HEK293 (cell line): Measurements from ENCODE around the gene EXOC3.

ENCODE experiments used
- CTCF ChIA-PET: fragments of 350-600 bp; formaldehyde crosslinking; extraction: SDS; loops from one replicate; lab custom pipeline; 2021; ENCODE audit warnings: antibody characterized with exemption; lab: Yijun Ruan, JAX
- POLR2A ChIA-PET: fragments of 300-600 bp; formaldehyde crosslinking; extraction: SDS; loops from one replicate; lab custom pipeline; 2020; ENCODE audit warnings: antibody characterized with exemption, inconsistent platforms; lab: Yijun Ruan, JAX
- H3K27ac ChIP-seq: fragments of 200-500 bp; sonication (Bioruptor generic); 2 replicates; pipeline ENCODE4 v1.5.1; 2014; ENCODE audit warnings: low read depth, low read length, control low read depth, inconsistent platforms; ENCODE audit errors: extremely low read depth
- H3K36me3 ChIP-seq, 2 experiments: fragments of 200-500 bp in 1 of 2; sonication (Bioruptor generic) in 1 of 2; 1 replicate in 1 of 2; 2 replicates in 1 of 2; pipeline ENCODE4 v1.5.1; 2014 to 2017; ENCODE audit warnings: inconsistent platforms in 2 of 2, low read length in 2 of 2; ENCODE audit not compliant: control insufficient read depth in 2 of 2, insufficient read depth in 1 of 2
- H3K4me1 ChIP-seq: fragments of 200-500 bp; sonication (Bioruptor generic); 2 replicates; pipeline ENCODE4 v1.5.1; 2014; ENCODE audit warnings: mild to moderate bottlenecking, low read length, inconsistent platforms; ENCODE audit not compliant: control insufficient read depth, insufficient read depth
- H3K4me3 ChIP-seq: 2 replicates; pipeline ENCODE4 v1.5.1; 2011; ENCODE audit warnings: low read depth, mild to moderate bottlenecking, control low read depth, low read length, moderate library complexity
- H3K9me3 ChIP-seq: fragments of 200-500 bp; sonication (Bioruptor generic); 2 replicates; pipeline ENCODE4 v1.5.1; 2014; ENCODE audit warnings: low read depth, low read length, inconsistent platforms; ENCODE audit not compliant: control insufficient read depth, insufficient read depth
- BCL11A ChIP-seq: fragments of 450-650 bp; formaldehyde crosslinking; IDR thresholded peaks from 2 replicates; pipeline ENCODE4 v1.5.1; 2016; ENCODE audit warnings: low read depth, missing biosample characterization, missing genetic modification characterization
- GLIS2 ChIP-seq: fragments of 450-650 bp; formaldehyde crosslinking; IDR thresholded peaks from 2 replicates; pipeline ENCODE4 v1.5.1; 2016; ENCODE audit warnings: missing biosample characterization, missing genetic modification characterization
- PRDM1 ChIP-seq: fragments of 450-650 bp; formaldehyde crosslinking; IDR thresholded peaks from 2 replicates; pipeline ENCODE4; 2016; ENCODE audit warnings: missing biosample characterization, missing genetic modification characterization
- RBAK ChIP-seq: fragments of 450-650 bp; formaldehyde crosslinking; IDR thresholded peaks from 2 replicates; pipeline ENCODE4 v1.5.1; 2016; ENCODE audit warnings: missing biosample characterization, missing genetic modification characterization
- SP7 ChIP-seq: fragments of 450-650 bp; formaldehyde crosslinking; IDR thresholded peaks from 2 replicates; pipeline ENCODE4 v1.5.1; 2016; ENCODE audit warnings: missing biosample characterization, missing genetic modification characterization
- ZBTB48 ChIP-seq: fragments of 450-650 bp; formaldehyde crosslinking; IDR thresholded peaks from 2 replicates; pipeline ENCODE4 v1.5.1; 2016; ENCODE audit warnings: missing biosample characterization, missing genetic modification characterization
- ZNF16 ChIP-seq: fragments of 450-650 bp; formaldehyde crosslinking; IDR thresholded peaks from 2 replicates; pipeline ENCODE4 v1.5.1; 2016; ENCODE audit warnings: low read depth, missing biosample characterization, missing genetic modification characterization
- ZNF24 ChIP-seq: fragments of 450-650 bp; formaldehyde crosslinking; IDR thresholded peaks from 2 replicates; pipeline ENCODE4 v1.5.1; 2016; ENCODE audit warnings: missing biosample characterization, missing genetic modification characterization
- ZNF404 ChIP-seq: fragments of 450-650 bp; formaldehyde crosslinking; IDR thresholded peaks from 2 replicates; pipeline ENCODE4 v1.5.1; 2017; ENCODE audit warnings: missing biosample characterization, missing genetic modification characterization
- ZNF561 ChIP-seq: fragments of 450-650 bp; IDR thresholded peaks from 2 replicates; pipeline ENCODE4 v1.5.1; 2018; ENCODE audit warnings: missing biosample characterization, missing genetic modification characterization, borderline replicate concordance
- ZNF654 ChIP-seq: fragments of 450-650 bp; formaldehyde crosslinking; IDR thresholded peaks from 2 replicates; pipeline ENCODE4 v1.5.1; 2016; ENCODE audit warnings: low read depth, missing biosample characterization, missing genetic modification characterization
- ZNF830 ChIP-seq: fragments of 450-650 bp; IDR thresholded peaks from 2 replicates; pipeline ENCODE4 v1.5.0; 2018; ENCODE audit warnings: missing biosample characterization, missing genetic modification characterization, low read depth, mild to moderate bottlenecking, moderate library complexity
- ZXDB ChIP-seq: fragments of 450-650 bp; formaldehyde crosslinking; IDR thresholded peaks from 2 replicates; pipeline ENCODE4 v1.5.1; 2016; ENCODE audit warnings: missing biosample characterization, missing genetic modification characterization
- TF ChIP-seq, protein P1 (sequence below): fragments of 450-650 bp; formaldehyde crosslinking; IDR thresholded peaks from 2 replicates; pipeline ENCODE4 v1.5.1; 2017; ENCODE audit warnings: missing biosample characterization, missing genetic modification characterization
- TF ChIP-seq, protein P2 (sequence below): fragments of 450-650 bp; formaldehyde crosslinking; IDR thresholded peaks from 2 replicates; pipeline ENCODE4 v1.5.1; 2016; ENCODE audit warnings: missing biosample characterization, missing genetic modification characterization
- TF ChIP-seq, protein P3 (sequence below): fragments of 450-650 bp; formaldehyde crosslinking; optimal IDR thresholded peaks from 2 replicates; pipeline ENCODE3; 2016; ENCODE audit warnings: missing biosample characterization, mild to moderate bottlenecking, missing genetic modification characterization
- TF ChIP-seq, protein P4 (sequence below): IDR thresholded peaks from 2 replicates; pipeline ENCODE4 v1.6.1; 2011; ENCODE audit warnings: mild to moderate bottlenecking, low read depth, low read length, borderline replicate concordance
- TF ChIP-seq, protein P5 (sequence below): fragments of 450-650 bp; formaldehyde crosslinking; conservative IDR thresholded peaks from 2 replicates; pipeline ENCODE4 v1.5.1; 2016; ENCODE audit warnings: low read depth, missing biosample characterization, missing genetic modification characterization

EXOC3 gene

DNA sequence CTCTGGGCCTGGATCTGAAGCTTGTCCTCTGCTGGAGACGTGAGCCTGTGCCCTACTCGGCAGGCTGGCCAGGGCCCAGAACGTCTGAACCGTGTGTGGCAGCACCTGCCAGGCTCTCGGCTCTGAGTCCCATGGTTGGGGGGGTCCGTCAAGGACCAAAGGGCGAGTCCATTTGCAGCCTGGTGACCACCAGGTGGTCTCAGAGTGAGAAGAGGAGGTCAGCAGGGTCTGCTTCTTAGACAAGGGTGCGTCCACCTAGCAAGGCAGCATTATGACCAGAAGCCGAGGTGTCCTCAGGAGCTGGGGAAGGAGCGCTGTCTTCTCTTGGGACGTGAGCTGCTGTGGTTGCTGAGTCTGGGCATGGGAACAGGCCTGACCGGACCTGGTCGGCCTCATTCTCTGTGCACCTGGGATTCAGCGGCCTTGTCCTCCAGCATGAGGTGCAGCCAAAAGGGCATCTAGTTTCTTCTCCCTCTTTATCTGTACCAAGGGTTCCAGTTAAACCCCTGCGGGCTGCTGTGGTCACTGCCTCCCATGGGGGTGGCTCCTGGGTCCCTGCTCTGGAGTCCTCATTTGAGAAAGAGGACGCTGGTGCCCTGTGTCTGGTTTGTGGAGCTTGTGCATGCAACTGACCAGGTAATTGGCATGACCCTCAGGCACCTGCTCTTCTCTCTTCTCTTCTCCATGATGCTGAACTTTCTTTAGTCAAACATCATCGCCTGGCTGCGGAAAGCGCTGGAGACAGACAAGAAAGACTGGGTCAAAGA, 14.4 kb downstream of the EXOC3 start:
- CTCF ChIA-PET = interaction anchor here (1.2 kb wide), 1 partner anchor 11 kb away, joined by 6 read pairs; no protein-coding TSS in a partner anchor
- no peaks in the 10 kb centered on the region for H3K4me1 ChIP-seq
- no peaks in the 10 kb centered on the region for H3K9me3 ChIP-seq
- POLR2A ChIA-PET = no interaction called here
- no peak overlapping the region for H3K27ac ChIP-seq
- TF ChIP-seq ZNF16 (no peak), ZNF830 (tag by site-specific recombination) (no peak), RBAK (tag by site-specific recombination) (no peak)
- TF ChIP-seq, protein P1, sequence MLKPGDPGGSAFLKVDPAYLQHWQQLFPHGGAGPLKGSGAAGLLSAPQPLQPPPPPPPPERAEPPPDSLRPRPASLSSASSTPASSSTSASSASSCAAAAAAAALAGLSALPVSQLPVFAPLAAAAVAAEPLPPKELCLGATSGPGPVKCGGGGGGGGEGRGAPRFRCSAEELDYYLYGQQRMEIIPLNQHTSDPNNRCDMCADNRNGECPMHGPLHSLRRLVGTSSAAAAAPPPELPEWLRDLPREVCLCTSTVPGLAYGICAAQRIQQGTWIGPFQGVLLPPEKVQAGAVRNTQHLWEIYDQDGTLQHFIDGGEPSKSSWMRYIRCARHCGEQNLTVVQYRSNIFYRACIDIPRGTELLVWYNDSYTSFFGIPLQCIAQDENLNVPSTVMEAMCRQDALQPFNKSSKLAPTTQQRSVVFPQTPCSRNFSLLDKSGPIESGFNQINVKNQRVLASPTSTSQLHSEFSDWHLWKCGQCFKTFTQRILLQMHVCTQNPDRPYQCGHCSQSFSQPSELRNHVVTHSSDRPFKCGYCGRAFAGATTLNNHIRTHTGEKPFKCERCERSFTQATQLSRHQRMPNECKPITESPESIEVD = no peak
- no peak overlapping the region for H3K4me3 ChIP-seq
- peaks cover 40 to 89% of the 10 kb centered on the region in 2 experiments for H3K36me3 ChIP-seq

DNA sequence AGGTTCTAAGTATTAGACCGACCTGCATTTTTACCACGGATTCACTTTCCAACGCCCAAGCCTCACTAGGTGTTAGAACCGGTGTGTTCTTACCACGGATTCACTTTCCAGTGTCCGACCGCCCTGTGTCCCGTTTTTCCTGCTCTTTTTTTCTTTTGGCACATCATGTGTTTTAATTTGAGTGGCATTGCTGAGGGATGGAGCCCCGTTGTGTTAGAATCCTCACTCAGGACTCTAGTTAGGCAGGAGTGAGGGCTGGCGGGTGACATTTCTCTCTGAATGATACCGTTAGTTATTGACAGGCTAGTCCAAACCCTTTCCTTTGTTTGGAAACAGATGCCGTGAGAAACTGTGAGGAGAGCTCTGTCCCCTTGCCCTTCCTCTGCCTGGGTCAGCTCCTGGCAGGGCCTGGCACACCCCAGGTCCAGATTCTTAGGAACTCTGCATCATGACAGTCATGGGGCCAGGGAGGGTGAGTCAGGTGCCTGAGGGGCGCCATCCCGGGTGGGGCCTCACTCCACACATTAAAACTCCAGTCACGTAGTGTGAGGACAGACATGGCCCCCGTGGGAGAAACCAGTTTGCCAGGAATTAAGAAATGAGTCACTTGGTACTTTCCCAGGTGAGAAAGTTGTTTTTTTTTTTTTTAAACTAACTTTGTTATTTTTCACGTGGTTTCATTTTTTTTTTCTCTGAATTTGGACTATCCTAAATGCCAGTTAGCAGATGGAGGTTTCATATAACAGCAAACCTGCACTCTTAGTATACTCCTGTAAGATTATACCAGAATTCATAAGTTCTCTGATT, 15.8 kb downstream of the EXOC3 start:
- H3K4me3 ChIP-seq = no peak overlapping the region
- no peak overlapping the region for H3K27ac ChIP-seq
- CTCF ChIA-PET = no interaction called here
- H3K9me3 ChIP-seq = no peaks in the 10 kb centered on the region
- POLR2A ChIA-PET = no interaction called here
- H3K4me1 ChIP-seq = no peaks in the 10 kb centered on the region
- TF ChIP-seq SP7 (tag by site-specific recombination) (no peak), ZXDB (no peak), GLIS2 (tag by site-specific recombination) (0 out of 2 replicates have a peak, but pooled peaks have one; percentile 12), PRDM1 (tag by site-specific recombination) (peak; percentile 46; the same call in 1 of the 2 replicates), ZNF404 (tag by site-specific recombination) (no peak), ZNF561 (no peak), ZNF24 (no peak)
- TF ChIP-seq, protein P2, sequence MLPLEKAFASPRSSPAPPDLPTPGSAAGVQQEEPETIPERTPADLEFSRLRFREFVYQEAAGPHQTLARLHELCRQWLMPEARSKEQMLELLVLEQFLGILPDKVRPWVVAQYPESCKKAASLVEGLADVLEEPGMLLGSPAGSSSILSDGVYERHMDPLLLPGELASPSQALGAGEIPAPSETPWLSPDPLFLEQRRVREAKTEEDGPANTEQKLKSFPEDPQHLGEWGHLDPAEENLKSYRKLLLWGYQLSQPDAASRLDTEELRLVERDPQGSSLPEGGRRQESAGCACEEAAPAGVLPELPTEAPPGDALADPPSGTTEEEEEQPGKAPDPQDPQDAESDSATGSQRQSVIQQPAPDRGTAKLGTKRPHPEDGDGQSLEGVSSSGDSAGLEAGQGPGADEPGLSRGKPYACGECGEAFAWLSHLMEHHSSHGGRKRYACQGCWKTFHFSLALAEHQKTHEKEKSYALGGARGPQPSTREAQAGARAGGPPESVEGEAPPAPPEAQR (tag by site-specific recombination) = no peak
- TF ChIP-seq, protein P3, sequence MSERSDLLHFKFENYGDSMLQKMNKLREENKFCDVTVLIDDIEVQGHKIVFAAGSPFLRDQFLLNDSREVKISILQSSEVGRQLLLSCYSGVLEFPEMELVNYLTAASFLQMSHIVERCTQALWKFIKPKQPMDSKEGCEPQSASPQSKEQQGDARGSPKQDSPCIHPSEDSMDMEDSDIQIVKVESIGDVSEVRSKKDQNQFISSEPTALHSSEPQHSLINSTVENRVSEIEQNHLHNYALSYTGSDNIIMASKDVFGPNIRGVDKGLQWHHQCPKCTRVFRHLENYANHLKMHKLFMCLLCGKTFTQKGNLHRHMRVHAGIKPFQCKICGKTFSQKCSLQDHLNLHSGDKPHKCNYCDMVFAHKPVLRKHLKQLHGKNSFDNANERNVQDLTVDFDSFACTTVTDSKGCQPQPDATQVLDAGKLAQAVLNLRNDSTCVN (tag by site-specific recombination) = no peak
- peaks cover 54 to 86% of the 10 kb centered on the region in 2 experiments for H3K36me3 ChIP-seq

DNA sequence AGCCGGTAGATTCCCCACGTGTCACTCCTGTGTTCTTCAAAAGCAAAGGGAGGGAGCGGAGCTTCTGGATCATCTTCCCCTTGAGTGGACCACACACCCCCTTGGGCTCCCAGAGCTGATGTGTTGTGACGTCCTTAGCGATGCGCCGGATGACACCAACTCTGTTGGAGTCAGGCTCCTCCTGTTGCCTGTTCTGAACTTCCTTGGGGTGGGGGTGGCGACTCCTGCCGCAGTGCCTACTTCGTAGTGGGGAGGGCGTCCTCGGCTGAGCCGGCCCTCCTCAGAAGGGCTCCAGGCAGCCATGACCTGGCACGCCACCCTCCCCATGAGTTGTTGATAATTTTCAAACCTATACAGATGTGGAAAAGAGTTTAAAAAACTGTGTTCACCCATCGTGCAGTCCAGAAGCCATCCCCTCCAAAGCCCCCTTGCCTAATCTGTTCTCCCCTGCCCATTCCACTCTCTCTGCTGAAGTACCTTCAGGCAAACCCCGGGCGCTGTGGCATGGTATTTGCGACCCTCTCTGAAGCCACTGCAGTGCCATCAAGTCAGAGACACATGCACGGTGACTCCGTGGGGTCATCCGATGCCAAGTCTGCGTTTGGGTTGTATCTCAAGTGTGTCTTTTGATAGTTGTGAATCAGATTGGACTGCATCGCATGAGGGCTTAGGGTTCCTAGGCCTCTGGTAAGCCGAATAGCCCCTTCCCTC, 16.7 kb downstream of the EXOC3 start:
- H3K4me3 ChIP-seq = no peak overlapping the region
- no peak overlapping the region for H3K27ac ChIP-seq
- H3K9me3 ChIP-seq = no peaks in the 10 kb centered on the region
- POLR2A ChIA-PET = no interaction called here
- H3K36me3 ChIP-seq = peaks cover 50 to 87% of the 10 kb centered on the region in 2 experiments
- H3K4me1 ChIP-seq = no peaks in the 10 kb centered on the region
- CTCF ChIA-PET = interaction anchor here (0.6 to 2.0 kb wide), 2 partner anchors 13 to 175 kb away, joined by 3 to 10 read pairs; no protein-coding TSS in a partner anchor
- no peak for TF ChIP-seq BCL11A (tag by site-specific recombination)
- TF ChIP-seq, protein P4, sequence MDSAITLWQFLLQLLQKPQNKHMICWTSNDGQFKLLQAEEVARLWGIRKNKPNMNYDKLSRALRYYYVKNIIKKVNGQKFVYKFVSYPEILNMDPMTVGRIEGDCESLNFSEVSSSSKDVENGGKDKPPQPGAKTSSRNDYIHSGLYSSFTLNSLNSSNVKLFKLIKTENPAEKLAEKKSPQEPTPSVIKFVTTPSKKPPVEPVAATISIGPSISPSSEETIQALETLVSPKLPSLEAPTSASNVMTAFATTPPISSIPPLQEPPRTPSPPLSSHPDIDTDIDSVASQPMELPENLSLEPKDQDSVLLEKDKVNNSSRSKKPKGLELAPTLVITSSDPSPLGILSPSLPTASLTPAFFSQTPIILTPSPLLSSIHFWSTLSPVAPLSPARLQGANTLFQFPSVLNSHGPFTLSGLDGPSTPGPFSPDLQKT = no peak
- TF ChIP-seq ZBTB48 = no peak
- TF ChIP-seq, protein P5, sequence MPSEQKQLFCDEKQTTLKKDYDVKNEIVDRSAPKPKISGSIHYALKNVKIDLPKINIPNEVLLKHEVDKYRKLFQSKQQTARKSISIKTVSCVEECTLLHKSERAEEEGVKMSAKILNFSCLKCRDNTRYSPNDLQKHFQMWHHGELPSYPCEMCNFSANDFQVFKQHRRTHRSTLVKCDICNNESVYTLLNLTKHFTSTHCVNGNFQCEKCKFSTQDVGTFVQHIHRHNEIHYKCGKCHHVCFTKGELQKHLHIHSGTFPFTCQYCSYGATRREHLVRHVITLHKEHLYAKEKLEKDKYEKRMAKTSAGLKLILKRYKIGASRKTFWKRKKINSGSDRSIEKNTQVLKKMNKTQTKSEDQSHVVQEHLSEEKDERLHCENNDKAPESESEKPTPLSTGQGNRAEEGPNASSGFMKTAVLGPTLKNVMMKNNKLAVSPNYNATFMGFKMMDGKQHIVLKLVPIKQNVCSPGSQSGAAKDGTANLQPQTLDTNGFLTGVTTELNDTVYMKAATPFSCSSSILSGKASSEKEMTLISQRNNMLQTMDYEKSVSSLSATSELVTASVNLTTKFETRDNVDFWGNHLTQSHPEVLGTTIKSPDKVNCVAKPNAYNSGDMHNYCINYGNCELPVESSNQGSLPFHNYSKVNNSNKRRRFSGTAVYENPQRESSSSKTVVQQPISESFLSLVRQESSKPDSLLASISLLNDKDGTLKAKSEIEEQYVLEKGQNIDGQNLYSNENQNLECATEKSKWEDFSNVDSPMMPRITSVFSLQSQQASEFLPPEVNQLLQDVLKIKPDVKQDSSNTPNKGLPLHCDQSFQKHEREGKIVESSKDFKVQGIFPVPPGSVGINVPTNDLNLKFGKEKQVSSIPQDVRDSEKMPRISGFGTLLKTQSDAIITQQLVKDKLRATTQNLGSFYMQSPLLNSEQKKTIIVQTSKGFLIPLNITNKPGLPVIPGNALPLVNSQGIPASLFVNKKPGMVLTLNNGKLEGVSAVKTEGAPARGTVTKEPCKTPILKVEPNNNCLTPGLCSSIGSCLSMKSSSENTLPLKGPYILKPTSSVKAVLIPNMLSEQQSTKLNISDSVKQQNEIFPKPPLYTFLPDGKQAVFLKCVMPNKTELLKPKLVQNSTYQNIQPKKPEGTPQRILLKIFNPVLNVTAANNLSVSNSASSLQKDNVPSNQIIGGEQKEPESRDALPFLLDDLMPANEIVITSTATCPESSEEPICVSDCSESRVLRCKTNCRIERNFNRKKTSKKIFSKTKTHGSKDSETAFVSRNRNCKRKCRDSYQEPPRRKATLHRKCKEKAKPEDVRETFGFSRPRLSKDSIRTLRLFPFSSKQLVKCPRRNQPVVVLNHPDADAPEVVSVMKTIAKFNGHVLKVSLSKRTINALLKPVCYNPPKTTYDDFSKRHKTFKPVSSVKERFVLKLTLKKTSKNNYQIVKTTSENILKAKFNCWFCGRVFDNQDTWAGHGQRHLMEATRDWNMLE (tag by site-specific recombination) = no peak
- TF ChIP-seq ZNF654 (tag by site-specific recombination) = no peak
